ENCODE measurements around the gene SV2B.

- no peak for TF ChIP-seq CTCF (IDR thresholded peaks at IDR 0.05)
- no peak for TF ChIP-seq POLR2AphosphoS5 (IDR thresholded peaks at IDR 0.05)
Observed at GRCh38 chr15:91265416-91265940, 165.4 kb downstream of the SV2B start.

Data from stomach (tissue), 4 donors.